Skeletal muscle tissue (tissue), 4 donors: ENCODE results near the gene ZDHHC7. TPM values are rescaled to one million over a fixed set of nuclear protein-coding genes. Genes with fewer than 3 reads are reported as not detected.

ENCODE experiments used
- H3K27ac ChIP-seq: one replicate; pipeline ENCODE4 v1.7.0; 2013; ENCODE audit warnings: mild to moderate bottlenecking, low read depth, low read length, inconsistent platforms
- H3K27me3 ChIP-seq, 3 donors: one replicate each; pipeline ENCODE4 v1.7.0; 2013; ENCODE audit warnings: low read length in 3 of 3; ENCODE audit not compliant: control insufficient read depth in 3 of 3, insufficient read depth in 3 of 3
- H3K36me3 ChIP-seq, 3 donors: one replicate each; pipeline ENCODE4 v1.7.0; 2013; ENCODE audit warnings: low read length in 3 of 3; ENCODE audit not compliant: control insufficient read depth in 3 of 3, insufficient read depth in 3 of 3
- H3K4me1 ChIP-seq, 3 donors: one replicate each; pipeline ENCODE4 v1.7.0; 2013; ENCODE audit warnings: low read length in 3 of 3, mild to moderate bottlenecking in 3 of 3; ENCODE audit not compliant: control insufficient read depth in 3 of 3, insufficient read depth in 3 of 3
- H3K4me3 ChIP-seq, 3 donors: one replicate each; pipeline ENCODE4 v1.7.0; 2013; ENCODE audit warnings: low read length in 3 of 3
- H3K9ac ChIP-seq, 3 donors: one replicate each; pipeline ENCODE4 v1.7.0; 2013; ENCODE audit warnings: low read length in 3 of 3, mild to moderate bottlenecking in 3 of 3, moderate library complexity in 2 of 3, low read depth in 1 of 3
- H3K9me3 ChIP-seq, 3 donors: one replicate each; pipeline ENCODE4 v1.7.0; 2013; ENCODE audit warnings: low read length in 3 of 3; ENCODE audit not compliant: control insufficient read depth in 3 of 3
- total RNA-seq: library from RNA; depleted of rRNA; stranded (reverse); fragments of >200 nt; gene quantifications from one replicate; pipeline ENCODE4 v1.2.3, GENCODE V29; 2014
- donor health status: Osteomylitis.

Gene ZDHHC7
- total RNA-seq, 1 donor from 2014 or later: 19.8 TPM

DNA sequence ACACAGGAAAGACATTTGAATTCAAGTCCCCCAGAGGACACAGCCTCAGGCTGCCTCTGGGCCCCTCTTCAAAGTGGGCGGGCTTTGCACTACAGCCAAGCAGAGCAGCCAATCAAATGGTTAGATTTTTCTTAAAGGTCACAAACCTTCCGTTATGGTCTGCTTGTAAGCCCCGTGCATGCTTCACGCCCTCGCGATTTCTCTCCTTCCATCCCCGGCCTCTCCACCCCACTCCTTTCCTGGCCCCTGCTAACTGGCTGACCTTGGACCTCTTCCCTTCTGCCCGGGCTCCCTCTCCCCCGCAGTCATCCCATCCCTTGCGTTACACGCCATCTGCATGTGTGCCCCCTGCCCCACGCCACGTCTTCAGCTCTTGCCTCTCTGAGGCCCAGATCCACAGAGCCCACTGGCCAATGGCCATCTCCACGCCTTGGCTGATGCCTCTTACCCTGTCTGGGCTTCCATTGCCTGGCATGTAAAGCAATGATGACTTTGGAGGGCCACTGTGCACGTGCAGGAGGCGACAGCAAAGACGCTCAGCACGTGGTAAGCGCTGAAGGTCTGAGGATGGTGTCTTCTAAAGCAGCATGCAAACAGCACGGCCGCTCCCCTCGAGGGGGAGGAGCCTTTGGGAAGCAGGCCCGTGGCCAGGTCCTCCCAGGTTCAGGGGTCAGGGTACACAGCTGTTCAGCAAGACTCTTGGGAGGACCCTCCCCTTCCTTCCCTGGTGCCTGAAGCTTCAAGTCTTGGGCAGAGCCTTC is 86.8 kb downstream of the ZDHHC7 start:
- peaks cover 0 to 5% (median 0%) of the 10 kb centered on the region in 3 donors for H3K27me3 ChIP-seq
- H3K36me3 ChIP-seq: no peaks in the 10 kb centered on the region
- peak overlapping the region; percentile 23 for H3K27ac ChIP-seq
- peaks cover 40 to 51% (median 43%) of the 10 kb centered on the region in 3 donors for H3K4me1 ChIP-seq
- no peak overlapping the region for H3K4me3 ChIP-seq
- H3K9ac ChIP-seq: peak overlapping the region in 1 of 3 donors; percentile 62
- no peaks in the 10 kb centered on the region for H3K9me3 ChIP-seq

Other genes starting within 250 kb of the ZDHHC7 start
- 7.3 TPM for gene CRISPLD2, start 191.6 kb downstream of the ZDHHC7 start, total RNA-seq
- 5.7 TPM for gene KIAA0513, start 16.3 kb upstream of the ZDHHC7 start, total RNA-seq
- gene CIBAR2, start 100.9 kb upstream of the ZDHHC7 start, total RNA-seq: not detected